C4-2B (cell line): ENCODE measurements around the gene TMEM191C.
"Not testable (repeated sequence)": the region's sequence is repeated elsewhere in the genome, so short reads cannot be mapped to it uniquely, and the experiment has no call there.

ENCODE experiments used
- H3K27ac ChIP-seq: fragments of 450-650 bp; 2 replicates; pipeline ENCODE4 v1.5.1; 2017
- CTCF ChIP-seq: fragments of 450-650 bp; conservative IDR thresholded peaks from 2 replicates; pipeline ENCODE4 v1.5.1; 2017; ENCODE audit warnings: mild to moderate bottlenecking
- ZFX ChIP-seq: fragments of 450-650 bp; IDR thresholded peaks from 2 replicates; pipeline ENCODE4 v1.6.1; 2017

TMEM191C gene

GRCh38 chr22:21448627-21449416, 18.4 kb upstream of the TMEM191C start:
- TF ChIP-seq CTCF = no peak
- TF ChIP-seq ZFX = no peak

GRCh38 chr22:21449531-21450319, 17.5 kb upstream of the TMEM191C start:
- no peak overlapping the region for H3K27ac ChIP-seq
- TF ChIP-seq CTCF (no peak), ZFX (no peak)

More at GRCh38 chr22:21448627-21449416, 18.4 kb upstream of the TMEM191C start:
- no peak overlapping the region for H3K27ac ChIP-seq

GRCh38 chr22:21450320-21450831, 16.8 kb upstream of the TMEM191C start:
- H3K27ac ChIP-seq = no peak overlapping the region
- TF ChIP-seq ZFX = no peak
- no peak for TF ChIP-seq CTCF

GRCh38 chr22:21450858-21451353, 16.3 kb upstream of the TMEM191C start:
- no peak overlapping the region for H3K27ac ChIP-seq
- no peak for TF ChIP-seq ZFX
- no peak for TF ChIP-seq CTCF

GRCh38 chr22:21451545-21452520, 15.4 kb upstream of the TMEM191C start:
- no peak overlapping the region for H3K27ac ChIP-seq
- TF ChIP-seq ZFX (no peak), CTCF (no peak)

- H3K27ac ChIP-seq = not testable (repeated sequence)
Observed at GRCh38 chr22:21452666-21453065, 14.5 kb upstream of the TMEM191C start.

- not testable (repeated sequence) for H3K27ac ChIP-seq
Observed at GRCh38 chr22:21454998-21455333, 12.2 kb upstream of the TMEM191C start.
